GM19238 (cell line): Measurements from ENCODE around the gene SNURF.
"Not testable (repeated sequence)": the region's sequence is repeated elsewhere in the genome, so short reads cannot be mapped to it uniquely, and the experiment has no call there.

Experiments used
- DNase-seq: peaks from one replicate; pipeline ENCODE4 v3.0.0; 2011; ENCODE audit warnings: low spot score; ENCODE audit not compliant: insufficient read length

SNURF gene

GRCh38 chr15:24954783-24955530, at the start of gene SNURF, which contains the start of gene SNRPN:
SNURF (plus strand) TSS chr15:24954987; CDS start chr15:24955049, 62 bp downstream.
SNRPN (plus strand) TSS chr15:24954987; CDS start chr15:24974454, 19,467 bp downstream.
- peak; percentile 24 for DNase-seq

- no peak for DNase-seq
These were observed 38.3 kb upstream of the SNURF start for GRCh38 chr15:24916305-24917009.

GRCh38 chr15:24917431-24917830, 37.4 kb upstream of the SNURF start:
- no peak for DNase-seq

GRCh38 chr15:24919446-24919845, 35.3 kb upstream of the SNURF start:
- DNase-seq, result no peak

- DNase-seq, result not testable (repeated sequence)
These were observed 32.0 kb upstream of the SNURF start for GRCh38 chr15:24922781-24923180.

- no peak for DNase-seq
These were observed 30.6 kb upstream of the SNURF start for GRCh38 chr15:24924153-24924552.

GRCh38 chr15:24924621-24925020, 30.2 kb upstream of the SNURF start:
- DNase-seq, result no peak

- DNase-seq, result not testable (repeated sequence)
These were observed 22.7 kb upstream of the SNURF start for GRCh38 chr15:24931874-24932732.

- no peak for DNase-seq
These were observed 21.1 kb upstream of the SNURF start for GRCh38 chr15:24933716-24934115.

GRCh38 chr15:24938224-24938623, 16.6 kb upstream of the SNURF start:
- not testable (repeated sequence) for DNase-seq

- DNase-seq, result no peak
These were observed 14.6 kb upstream of the SNURF start for GRCh38 chr15:24940236-24940635.

- DNase-seq, result no peak
These were observed 11.4 kb upstream of the SNURF start for GRCh38 chr15:24943361-24943760.

- DNase-seq, result no peak
These were observed 9.8 kb upstream of the SNURF start for GRCh38 chr15:24944954-24945353.

- no peak for DNase-seq
These were observed 9.1 kb upstream of the SNURF start for GRCh38 chr15:24945711-24946110.

- DNase-seq, result no peak
These were observed 6.3 kb upstream of the SNURF start for GRCh38 chr15:24948495-24948894.

- DNase-seq, result no peak
These were observed 739 bp downstream of the SNURF start for GRCh38 chr15:24955531-24955921.

GRCh38 chr15:24956111-24956838, 1.5 kb downstream of the SNURF start:
- DNase-seq, result peak; percentile 29

GRCh38 chr15:24957691-24958090, 2.9 kb downstream of the SNURF start:
- DNase-seq, result no peak

GRCh38 chr15:24961967-24962366, 7.2 kb downstream of the SNURF start:
- no peak for DNase-seq

- DNase-seq, result no peak
These were observed 8.1 kb downstream of the SNURF start for GRCh38 chr15:24962880-24963279.
